ENCODE measurements around the gene AGMO. TPM values are rescaled to one million over a fixed set of nuclear protein-coding genes. Genes with fewer than 3 reads are reported as not detected.

Gene AGMO
- total RNA-seq, 1 donor from 2014 or later, result 0.34 TPM

GRCh38 chr7:15487896-15488295 is 73.9 kb downstream of the AGMO start:
- H3K4me1 Mint-ChIP-seq (ENCODE audit: low read depth, unreplicated experiment), result no peaks in the 10 kb centered on the region
- no peak overlapping the region for H3K4me3 ChIP-seq (ENCODE audit: insufficient read depth, low read depth, low read length)
- H3K27me3 Mint-ChIP-seq (ENCODE audit: low read depth, unreplicated experiment), result no peaks in the 10 kb centered on the region
- H3K79me2 ChIP-seq (ENCODE audit: insufficient read depth, low read length), result no peaks in the 10 kb centered on the region
- no peak overlapping the region for H3K27ac Mint-ChIP-seq (ENCODE audit: unreplicated experiment)
- no peaks in the 10 kb centered on the region for H3K36me3 ChIP-seq (ENCODE audit: insufficient read depth, low read length)
- no peaks in the 10 kb centered on the region for H4K20me1 ChIP-seq (ENCODE audit: insufficient read depth, low read length)
- no peaks in the 10 kb centered on the region for H3K27me3 ChIP-seq (ENCODE audit: insufficient read depth, low read length)
- DNase-seq (ENCODE audit: low read depth) (no peak), FAIRE-seq (no peak)
- no peaks in the 10 kb centered on the region for H3K4me1 ChIP-seq (ENCODE audit: insufficient read depth, low read length)
- H3K9ac ChIP-seq (ENCODE audit: low read length), result no peak overlapping the region
- H2AFZ ChIP-seq (ENCODE audit: low read depth, low read length), result no peak overlapping the region
- H3K36me3 Mint-ChIP-seq (ENCODE audit: low read depth, unreplicated experiment), result no peaks in the 10 kb centered on the region
- H3K4me3 Mint-ChIP-seq (ENCODE audit: unreplicated experiment), result no peak overlapping the region
- TF ChIP-seq CTCF (IDR thresholded peaks at IDR 0.05; ENCODE audit: insufficient read depth, low read depth, low read length), result no peak
- TF ChIP-seq EZH2 (IDR thresholded peaks at IDR 0.05; ENCODE audit: insufficient read depth, low read length), result no peak
- no peak overlapping the region for H3K27ac ChIP-seq (ENCODE audit: low read depth, low read length)
- no peak overlapping the region for H3K4me2 ChIP-seq (ENCODE audit: low read length)
- H3K9me3 ChIP-seq (ENCODE audit: insufficient read depth, low read depth, low read length), result no peaks in the 10 kb centered on the region
- H3K9me3 Mint-ChIP-seq (ENCODE audit: unreplicated experiment), result no peaks in the 10 kb centered on the region

GRCh38 chr7:15485998-15486397 is 75.8 kb downstream of the AGMO start:
- Histone ChIP-seq H2AFZ (ENCODE audit: low read depth, low read length) (no peak overlapping the region), H3K9me3 (ENCODE audit: insufficient read depth, low read depth, low read length) (no peaks in the 10 kb centered on the region), H3K36me3 (ENCODE audit: insufficient read depth, low read length) (no peaks in the 10 kb centered on the region), H3K4me3 (ENCODE audit: insufficient read depth, low read depth, low read length) (no peak overlapping the region), H3K27ac (ENCODE audit: low read depth, low read length) (no peak overlapping the region), H3K4me2 (ENCODE audit: low read length) (no peak overlapping the region), H3K9ac (ENCODE audit: low read length) (no peak overlapping the region), H4K20me1 (ENCODE audit: insufficient read depth, low read length) (no peaks in the 10 kb centered on the region), H3K27me3 (ENCODE audit: insufficient read depth, low read length) (no peaks in the 10 kb centered on the region), H3K79me2 (ENCODE audit: insufficient read depth, low read length) (no peaks in the 10 kb centered on the region), H3K4me1 (ENCODE audit: insufficient read depth, low read length) (no peaks in the 10 kb centered on the region)
- Mint-ChIP-seq H3K4me1 (ENCODE audit: low read depth, unreplicated experiment) (no peaks in the 10 kb centered on the region), H3K27ac (ENCODE audit: unreplicated experiment) (no peak overlapping the region), H3K27me3 (ENCODE audit: low read depth, unreplicated experiment) (no peaks in the 10 kb centered on the region), H3K36me3 (ENCODE audit: low read depth, unreplicated experiment) (no peaks in the 10 kb centered on the region), H3K4me3 (ENCODE audit: unreplicated experiment) (no peak overlapping the region), H3K9me3 (ENCODE audit: unreplicated experiment) (no peaks in the 10 kb centered on the region)
- DNase-seq (ENCODE audit: low read depth) (no peak), FAIRE-seq (no peak)
- TF ChIP-seq EZH2 (IDR thresholded peaks at IDR 0.05; ENCODE audit: insufficient read depth, low read length) (no peak), CTCF (IDR thresholded peaks at IDR 0.05; ENCODE audit: insufficient read depth, low read depth, low read length) (no peak)

- Histone ChIP-seq H3K79me2 (ENCODE audit: insufficient read depth, low read length) (no peaks in the 10 kb centered on the region), H3K27me3 (ENCODE audit: insufficient read depth, low read length) (no peaks in the 10 kb centered on the region), H3K4me3 (ENCODE audit: insufficient read depth, low read depth, low read length) (no peak overlapping the region), H3K27ac (ENCODE audit: low read depth, low read length) (no peak overlapping the region), H2AFZ (ENCODE audit: low read depth, low read length) (no peak overlapping the region), H3K4me2 (ENCODE audit: low read length) (no peak overlapping the region), H3K9me3 (ENCODE audit: insufficient read depth, low read depth, low read length) (no peaks in the 10 kb centered on the region), H3K4me1 (ENCODE audit: insufficient read depth, low read length) (no peaks in the 10 kb centered on the region), H4K20me1 (ENCODE audit: insufficient read depth, low read length) (no peaks in the 10 kb centered on the region), H3K9ac (ENCODE audit: low read length) (no peak overlapping the region), H3K36me3 (ENCODE audit: insufficient read depth, low read length) (no peaks in the 10 kb centered on the region)
- DNase-seq (ENCODE audit: low read depth), result no peak
- no peaks in the 10 kb centered on the region for H3K36me3 Mint-ChIP-seq (ENCODE audit: low read depth, unreplicated experiment)
- H3K9me3 Mint-ChIP-seq (ENCODE audit: unreplicated experiment), result no peaks in the 10 kb centered on the region
- H3K4me1 Mint-ChIP-seq (ENCODE audit: low read depth, unreplicated experiment), result no peaks in the 10 kb centered on the region
- no peak overlapping the region for H3K4me3 Mint-ChIP-seq (ENCODE audit: unreplicated experiment)
- H3K27me3 Mint-ChIP-seq (ENCODE audit: low read depth, unreplicated experiment), result no peaks in the 10 kb centered on the region
- FAIRE-seq, result no peak
- TF ChIP-seq CTCF (IDR thresholded peaks at IDR 0.05; ENCODE audit: insufficient read depth, low read depth, low read length), result no peak
- TF ChIP-seq EZH2 (IDR thresholded peaks at IDR 0.05; ENCODE audit: insufficient read depth, low read length), result no peak
- no peak overlapping the region for H3K27ac Mint-ChIP-seq (ENCODE audit: unreplicated experiment)
Observed at GRCh38 chr7:15485431-15485830, 76.4 kb downstream of the AGMO start.
